Measurements from ENCODE around the gene OR52E2. TPM values are rescaled to one million over a fixed set of nuclear protein-coding genes. Genes with fewer than 3 reads are reported as not detected.

Gene OR52E2
- total RNA-seq, 4 donors from 2014 or later = not detected

- H3K4me3 ChIP-seq = no peak overlapping the region
- WGBS, 2 donors = 70 to 73% methylated on average over 8 of the region's 8 CpGs
- H3K27ac ChIP-seq = no peak overlapping the region
- no peaks in the 10 kb centered on the region for H3K4me1 ChIP-seq
- no peaks in the 10 kb centered on the region for H3K27me3 ChIP-seq
- no peaks in the 10 kb centered on the region for H3K36me3 ChIP-seq
- intact Hi-C loops (cut with DNase I) = no loop called here
- TF ChIP-seq CTCF (IDR thresholded peaks at IDR 0.05) (no peak), POLR2A (IDR thresholded peaks at IDR 0.05) (no peak)
- no peaks in the 10 kb centered on the region for H3K9me3 ChIP-seq
- no peak for DNase-seq
These were observed 33.6 kb upstream of the OR52E2 start for GRCh38 chr11:5092821-5093585.

DNA sequence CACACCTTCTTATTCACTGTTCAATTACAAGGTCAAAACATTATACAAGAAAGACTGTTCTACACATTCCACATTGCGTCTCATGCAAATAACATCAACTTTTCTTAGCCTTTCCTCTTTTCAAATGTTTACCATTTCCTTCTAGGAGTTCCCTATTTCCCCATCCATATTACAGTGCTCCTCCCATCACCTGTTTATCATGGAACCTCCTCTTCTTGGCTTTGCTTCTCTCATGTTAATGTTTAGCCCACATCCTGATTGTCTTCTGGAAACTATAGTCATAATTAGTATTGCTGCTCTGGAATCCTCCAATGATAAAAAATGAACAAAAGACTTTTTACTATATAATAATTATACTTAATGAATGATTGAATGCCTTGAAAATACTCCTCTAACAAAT, 31.2 kb upstream of the OR52E2 start:
- Histone ChIP-seq H3K27ac (no peak overlapping the region), H3K9me3 (no peaks in the 10 kb centered on the region), H3K4me3 (no peak overlapping the region), H3K4me1 (no peaks in the 10 kb centered on the region), H3K27me3 (no peaks in the 10 kb centered on the region), H3K36me3 (no peaks in the 10 kb centered on the region)
- no peak for DNase-seq
- WGBS, 2 donors = 77 to 92% methylated on average over 1 of the region's 1 CpG
- intact Hi-C loops (cut with DNase I) = no loop called here
- TF ChIP-seq CTCF (IDR thresholded peaks at IDR 0.05) = no peak
- TF ChIP-seq POLR2A (IDR thresholded peaks at IDR 0.05) = no peak

GRCh38 chr11:5088556-5088955, 29.1 kb upstream of the OR52E2 start:
- no peak for DNase-seq
- TF ChIP-seq CTCF (IDR thresholded peaks at IDR 0.05) (no peak), POLR2A (IDR thresholded peaks at IDR 0.05) (no peak)
- no peaks in the 10 kb centered on the region for H3K4me1 ChIP-seq
- H3K4me3 ChIP-seq = no peak overlapping the region
- H3K27ac ChIP-seq = no peak overlapping the region
- no peaks in the 10 kb centered on the region for H3K27me3 ChIP-seq
- intact Hi-C loops (cut with DNase I) = no loop called here
- H3K9me3 ChIP-seq = no peaks in the 10 kb centered on the region
- no peaks in the 10 kb centered on the region for H3K36me3 ChIP-seq

- no peaks in the 10 kb centered on the region for H3K36me3 ChIP-seq
- H3K4me1 ChIP-seq = no peaks in the 10 kb centered on the region
- intact Hi-C loops (cut with DNase I) = no loop called here
- no peak for DNase-seq
- H3K9me3 ChIP-seq = no peaks in the 10 kb centered on the region
- H3K4me3 ChIP-seq = no peak overlapping the region
- H3K27me3 ChIP-seq = no peaks in the 10 kb centered on the region
- no peak overlapping the region for H3K27ac ChIP-seq
- no peak for TF ChIP-seq POLR2A (IDR thresholded peaks at IDR 0.05)
- TF ChIP-seq CTCF (IDR thresholded peaks at IDR 0.05) = no peak
These were observed 24.2 kb upstream of the OR52E2 start for GRCh38 chr11:5083602-5084001.

GRCh38 chr11:5081405-5081804, 22.0 kb upstream of the OR52E2 start:
- intact Hi-C loops (cut with DNase I) = no loop called here
- no peaks in the 10 kb centered on the region for H3K4me1 ChIP-seq
- H3K27me3 ChIP-seq = no peaks in the 10 kb centered on the region
- H3K9me3 ChIP-seq = no peaks in the 10 kb centered on the region
- TF ChIP-seq POLR2A (IDR thresholded peaks at IDR 0.05) = no peak
- no peak for TF ChIP-seq CTCF (IDR thresholded peaks at IDR 0.05)
- 50 to 65% methylated on average over 2 of the region's 2 CpGs for WGBS, 2 donors
- H3K27ac ChIP-seq = no peak overlapping the region
- no peaks in the 10 kb centered on the region for H3K36me3 ChIP-seq
- H3K4me3 ChIP-seq = no peak overlapping the region
- no peak for DNase-seq

Measured in esophagus squamous epithelium (tissue), 5 donors.